Thyroid gland (tissue), 4 donors: ENCODE results near the gene CORO1A.
"Not testable (repeated sequence)": the region's sequence is repeated elsewhere in the genome, so short reads cannot be mapped to it uniquely, and the experiment has no call there.

Source experiments
- POLR2A ChIP-seq, 2 donors: fragments of 450-650 bp; IDR thresholded peaks; one replicate each; pipeline ENCODE4 v1.6.1; 2017; ENCODE audit warnings: antibody characterized with exemption in 2 of 2, mild to moderate bottlenecking in 2 of 2, moderate library complexity in 1 of 2
- TF ChIP-seq, protein P1 (sequence below), 6 experiments: fragments of 200-600 bp in 3 of 6; fragments of 450-650 bp in 3 of 6; sonication (generic) in 3 of 6; IDR thresholded peaks; one replicate each; pipeline ENCODE4 v1.5.1; 2016 to 2019; ENCODE audit warnings: antibody characterized with exemption in 6 of 6, mild to moderate bottlenecking in 2 of 6, inconsistent platforms in 1 of 6, moderate library complexity in 1 of 6

DNA sequence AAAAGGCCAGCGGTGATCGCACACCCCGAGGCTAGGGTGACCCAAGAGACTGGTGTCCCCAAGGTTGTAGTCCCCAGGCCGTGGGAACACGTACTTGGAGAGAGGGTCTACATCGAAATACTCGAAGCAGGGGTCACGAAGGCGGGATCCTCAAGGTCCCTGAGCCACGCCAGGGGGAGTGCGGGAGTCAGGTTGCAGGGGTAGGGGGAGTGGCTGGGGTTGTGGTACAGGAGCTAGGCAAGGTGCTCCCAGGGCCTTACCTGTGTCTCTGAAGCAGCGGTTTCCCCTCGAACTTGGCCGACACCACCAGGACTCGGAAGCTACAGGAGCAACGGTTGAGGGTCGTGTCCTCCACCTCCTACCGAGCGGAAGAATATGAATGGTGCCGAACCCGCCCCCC is 9.7 kb downstream of the CORO1A start:
- TF ChIP-seq, protein P1, sequence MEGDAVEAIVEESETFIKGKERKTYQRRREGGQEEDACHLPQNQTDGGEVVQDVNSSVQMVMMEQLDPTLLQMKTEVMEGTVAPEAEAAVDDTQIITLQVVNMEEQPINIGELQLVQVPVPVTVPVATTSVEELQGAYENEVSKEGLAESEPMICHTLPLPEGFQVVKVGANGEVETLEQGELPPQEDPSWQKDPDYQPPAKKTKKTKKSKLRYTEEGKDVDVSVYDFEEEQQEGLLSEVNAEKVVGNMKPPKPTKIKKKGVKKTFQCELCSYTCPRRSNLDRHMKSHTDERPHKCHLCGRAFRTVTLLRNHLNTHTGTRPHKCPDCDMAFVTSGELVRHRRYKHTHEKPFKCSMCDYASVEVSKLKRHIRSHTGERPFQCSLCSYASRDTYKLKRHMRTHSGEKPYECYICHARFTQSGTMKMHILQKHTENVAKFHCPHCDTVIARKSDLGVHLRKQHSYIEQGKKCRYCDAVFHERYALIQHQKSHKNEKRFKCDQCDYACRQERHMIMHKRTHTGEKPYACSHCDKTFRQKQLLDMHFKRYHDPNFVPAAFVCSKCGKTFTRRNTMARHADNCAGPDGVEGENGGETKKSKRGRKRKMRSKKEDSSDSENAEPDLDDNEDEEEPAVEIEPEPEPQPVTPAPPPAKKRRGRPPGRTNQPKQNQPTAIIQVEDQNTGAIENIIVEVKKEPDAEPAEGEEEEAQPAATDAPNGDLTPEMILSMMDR (IDR thresholded peaks at IDR 0.05) = not testable (repeated sequence)
- not testable (repeated sequence) for TF ChIP-seq POLR2A (IDR thresholded peaks at IDR 0.05)
